NCI-H2029 treated with DMSO at 0.1 percent for 48 hours (cell line): ENCODE measurements around the gene EGFL8.
"Not testable (repeated sequence)": the region's sequence is repeated elsewhere in the genome, so short reads cannot be mapped to it uniquely, and the experiment has no call there.

Experiments
- DNase-seq: peaks from one replicate; lab custom pipeline; 2025; lab: John Stamatoyannopoulos, UW

Gene EGFL8

GRCh38 chr6:32164295-32164694 is at the start of gene EGFL8:
Gene EGFL8 (plus strand): TSS chr6:32164595. CDS start chr6:32166166, 1,571 bp downstream.
- DNase-seq: no peak

- no peak for DNase-seq
Measured at GRCh38 chr6:32114796-32115195, 49.6 kb upstream of the EGFL8 start.

- no peak for DNase-seq
Measured at GRCh38 chr6:32115623-32116022, 48.8 kb upstream of the EGFL8 start.

- no peak for DNase-seq
Measured at GRCh38 chr6:32116674-32117073, 47.7 kb upstream of the EGFL8 start.

GRCh38 chr6:32117461-32117860 is 46.9 kb upstream of the EGFL8 start:
- no peak for DNase-seq

GRCh38 chr6:32118782-32119628 is 45.4 kb upstream of the EGFL8 start:
- DNase-seq: no peak

- DNase-seq: no peak
Measured at GRCh38 chr6:32120573-32121059, 43.8 kb upstream of the EGFL8 start.

GRCh38 chr6:32123681-32124080 is 40.7 kb upstream of the EGFL8 start:
- DNase-seq: no peak

- DNase-seq: no peak
Measured at GRCh38 chr6:32126880-32127279, 37.5 kb upstream of the EGFL8 start.

GRCh38 chr6:32127409-32127716 is 37.0 kb upstream of the EGFL8 start:
- DNase-seq: no peak

GRCh38 chr6:32127717-32128592 is 36.4 kb upstream of the EGFL8 start, which contains the start of gene ATF6B:
Gene ATF6B (minus strand): TSS chr6:32128246. CDS start chr6:32128207, 39 bp downstream.
- DNase-seq: peak; percentile 98

GRCh38 chr6:32128751-32129296 is 35.6 kb upstream of the EGFL8 start:
- no peak for DNase-seq

- DNase-seq: no peak
Measured at GRCh38 chr6:32129297-32130088, 34.9 kb upstream of the EGFL8 start.

GRCh38 chr6:32131439-32131948 is 32.9 kb upstream of the EGFL8 start:
- no peak for DNase-seq

GRCh38 chr6:32132110-32132509 is 32.3 kb upstream of the EGFL8 start:
- no peak for DNase-seq

- no peak for DNase-seq
Measured at GRCh38 chr6:32133786-32134185, 30.6 kb upstream of the EGFL8 start.

- no peak for DNase-seq
Measured at GRCh38 chr6:32137454-32137853, 26.9 kb upstream of the EGFL8 start.

- DNase-seq: no peak
Measured at GRCh38 chr6:32139590-32139989, 24.8 kb upstream of the EGFL8 start.

- DNase-seq: no peak
Measured at GRCh38 chr6:32140420-32141046, 23.9 kb upstream of the EGFL8 start.

GRCh38 chr6:32144238-32144637 is 20.2 kb upstream of the EGFL8 start:
- not testable (repeated sequence) for DNase-seq

GRCh38 chr6:32146287-32146686 is 18.1 kb upstream of the EGFL8 start:
- no peak for DNase-seq
